Measurements from ENCODE around the gene SLC37A4.

DNA sequence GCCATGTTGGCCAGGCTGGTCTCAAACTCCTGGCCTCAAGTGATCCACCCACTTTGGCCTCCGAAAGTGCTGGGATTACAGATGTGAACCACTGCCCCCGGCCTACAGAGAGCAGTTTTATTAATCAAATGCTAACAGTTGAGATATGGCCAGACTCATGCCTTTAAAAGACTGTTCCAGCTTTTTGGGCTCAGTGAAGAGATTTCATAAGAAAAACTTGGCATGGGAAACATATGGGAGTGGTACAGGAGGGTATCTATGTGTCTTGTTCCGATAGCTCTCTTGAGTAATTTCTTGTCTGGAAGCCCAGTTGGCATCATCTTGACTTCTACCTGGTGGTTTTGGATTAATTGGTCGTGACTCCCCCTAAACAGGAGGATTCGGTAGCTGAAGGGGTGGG, 8.2 kb upstream of the SLC37A4 start:
- TF ChIP-seq EZH2 (IDR thresholded peaks at IDR 0.05; ENCODE audit: borderline replicate concordance, low read length), result no peak
- TF ChIP-seq, protein P1, sequence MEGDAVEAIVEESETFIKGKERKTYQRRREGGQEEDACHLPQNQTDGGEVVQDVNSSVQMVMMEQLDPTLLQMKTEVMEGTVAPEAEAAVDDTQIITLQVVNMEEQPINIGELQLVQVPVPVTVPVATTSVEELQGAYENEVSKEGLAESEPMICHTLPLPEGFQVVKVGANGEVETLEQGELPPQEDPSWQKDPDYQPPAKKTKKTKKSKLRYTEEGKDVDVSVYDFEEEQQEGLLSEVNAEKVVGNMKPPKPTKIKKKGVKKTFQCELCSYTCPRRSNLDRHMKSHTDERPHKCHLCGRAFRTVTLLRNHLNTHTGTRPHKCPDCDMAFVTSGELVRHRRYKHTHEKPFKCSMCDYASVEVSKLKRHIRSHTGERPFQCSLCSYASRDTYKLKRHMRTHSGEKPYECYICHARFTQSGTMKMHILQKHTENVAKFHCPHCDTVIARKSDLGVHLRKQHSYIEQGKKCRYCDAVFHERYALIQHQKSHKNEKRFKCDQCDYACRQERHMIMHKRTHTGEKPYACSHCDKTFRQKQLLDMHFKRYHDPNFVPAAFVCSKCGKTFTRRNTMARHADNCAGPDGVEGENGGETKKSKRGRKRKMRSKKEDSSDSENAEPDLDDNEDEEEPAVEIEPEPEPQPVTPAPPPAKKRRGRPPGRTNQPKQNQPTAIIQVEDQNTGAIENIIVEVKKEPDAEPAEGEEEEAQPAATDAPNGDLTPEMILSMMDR (conservative IDR thresholded peaks at IDR 0.05 in 1 of 2, IDR thresholded peaks at IDR 0.05 in 1 of 2; ENCODE audit: extremely low read depth in 1 of 2, insufficient read depth in 1 of 2, low read depth in 1 of 2, low read length in 2 of 2), result no peak

Data from mammary epithelial cell (primary cell).